OCI-LY1 (cell line): Measurements from ENCODE around the gene MICAL2.

ENCODE experiments used
- H2AFZ ChIP-seq: fragments of 200-600 bp; sonication (generic), shearing (Covaris generic); 2 replicates; pipeline ENCODE4 v1.6.0; 2014; ENCODE audit warnings: antibody characterized with exemption, mild to moderate bottlenecking, low read length
- H3F3A ChIP-seq: fragments of 200-600 bp; sonication (generic), shearing (Covaris generic); 2 replicates; pipeline ENCODE4 v1.6.0; 2014; ENCODE audit warnings: mild to moderate bottlenecking, antibody characterized with exemption, low read length, moderate library complexity; ENCODE audit not compliant: insufficient read depth
- H3K27ac ChIP-seq: fragments of 200-600 bp; sonication (generic); 2 replicates; pipeline ENCODE4 v1.5.1; 2014; ENCODE audit warnings: low read length, mixed run types, mild to moderate bottlenecking, low read depth; ENCODE audit not compliant: poor library complexity, severe bottlenecking
- H3K27me3 ChIP-seq: fragments of 200-600 bp; sonication (generic); 2 replicates; pipeline ENCODE4 v1.6.0; 2014; ENCODE audit warnings: antibody characterized with exemption, mild to moderate bottlenecking, low read length, moderate library complexity; ENCODE audit not compliant: insufficient read depth
- H3K36me3 ChIP-seq: fragments of 200-600 bp; sonication (generic); 2 replicates; pipeline ENCODE4 v1.6.1; 2014; ENCODE audit warnings: mild to moderate bottlenecking, antibody characterized with exemption, low read length, moderate library complexity, mixed read lengths; ENCODE audit not compliant: insufficient read depth
- H3K4me1 ChIP-seq: fragments of 200-600 bp; sonication (generic); 2 replicates; pipeline ENCODE4 v1.5.1; 2014; ENCODE audit warnings: mild to moderate bottlenecking, low read length, moderate library complexity; ENCODE audit not compliant: insufficient read depth, severe bottlenecking
- H3K4me2 ChIP-seq: fragments of 200-600 bp; sonication (generic), shearing (Covaris generic); 2 replicates; pipeline ENCODE4 v1.6.1; 2014; ENCODE audit warnings: low read length
- H3K4me3 ChIP-seq: fragments of 200-600 bp; sonication (generic); 2 replicates; pipeline ENCODE4 v1.5.1; 2014; ENCODE audit warnings: low read length, low read depth, mild to moderate bottlenecking, mixed read lengths; ENCODE audit not compliant: poor library complexity, severe bottlenecking
- H3K79me2 ChIP-seq: fragments of 200-600 bp; shearing (Covaris generic); 2 replicates; pipeline ENCODE4 v1.6.1; 2016; ENCODE audit warnings: mixed run types, low read length, mixed read lengths; ENCODE audit not compliant: insufficient read depth
- H3K9ac ChIP-seq: fragments of 200-600 bp; sonication (generic), shearing (Covaris generic); 2 replicates; pipeline ENCODE4 v1.6.1; 2014; ENCODE audit warnings: mild to moderate bottlenecking, low read length, mixed read lengths
- H3K9me2 ChIP-seq: fragments of 200-600 bp; sonication (generic), shearing (Covaris generic); 2 replicates; pipeline ENCODE4 v1.6.1; 2014; ENCODE audit warnings: low read depth, mild to moderate bottlenecking, low read length, mixed read lengths
- H3K9me3 ChIP-seq: fragments of 200-600 bp; shearing (Covaris generic); 2 replicates; pipeline ENCODE4 v1.6.1; 2014; ENCODE audit warnings: low read length, mixed read lengths
- H4K20me1 ChIP-seq: fragments of 200-600 bp; sonication (generic), shearing (Covaris generic); 2 replicates; pipeline ENCODE4 v1.6.0; 2016; ENCODE audit warnings: mild to moderate bottlenecking, low read length; ENCODE audit not compliant: insufficient read depth
- CTCF ChIP-seq: fragments of 200-600 bp; sonication (generic), shearing (Covaris generic); IDR thresholded peaks from 2 replicates; pipeline ENCODE4 v1.5.1; 2017; ENCODE audit warnings: mild to moderate bottlenecking, antibody characterized with exemption, low read length, moderate library complexity, mixed read lengths
- EZH2 ChIP-seq: fragments of 200-600 bp; sonication (generic), shearing (Covaris generic); IDR thresholded peaks from 2 replicates; pipeline ENCODE4 v1.8.0; 2017; ENCODE audit warnings: borderline replicate concordance, mixed run types, mild to moderate bottlenecking, antibody characterized with exemption, low read length, moderate library complexity, mixed read lengths

MICAL2 gene

DNA sequence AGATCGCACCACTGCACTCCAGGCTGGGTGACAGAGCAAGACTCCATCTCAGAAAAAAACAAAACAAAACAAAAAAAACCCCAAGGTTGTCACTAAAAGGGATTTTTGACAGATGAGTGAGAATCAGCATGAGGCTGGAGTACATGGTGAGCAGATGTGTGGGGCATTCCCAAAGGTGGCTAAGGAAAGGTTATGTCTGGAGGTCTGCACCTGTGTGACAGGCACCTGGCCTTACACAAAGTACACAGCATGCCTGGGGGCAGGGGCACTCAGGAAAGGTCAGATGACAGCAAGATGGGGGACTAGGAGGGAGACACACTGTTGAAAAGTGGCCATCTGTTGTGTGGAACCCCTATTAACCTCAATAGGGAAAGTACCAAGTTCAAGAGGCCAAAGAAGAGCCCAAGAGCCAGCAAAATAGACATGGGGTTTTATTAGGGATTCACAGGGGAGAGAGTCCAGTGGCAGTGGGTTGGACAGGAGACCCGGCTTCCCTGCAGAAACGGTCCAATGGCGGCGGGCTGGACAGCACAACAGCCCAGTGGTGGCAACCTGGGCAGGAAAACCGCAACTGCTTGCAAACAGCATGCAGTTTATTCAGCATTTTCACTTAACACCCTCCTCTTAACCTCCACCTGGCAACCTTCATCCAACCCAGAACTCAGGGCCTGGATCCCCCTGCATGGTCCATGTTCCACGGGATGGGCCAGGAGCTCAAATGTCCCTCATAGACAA, 101.1 kb downstream of the MICAL2 start:
- H3F3A ChIP-seq = no peaks in the 10 kb centered on the region
- H3K4me3 ChIP-seq = no peak overlapping the region
- no peaks in the 10 kb centered on the region for H3K79me2 ChIP-seq
- TF ChIP-seq CTCF (no peak), EZH2 (no peak)
- no peak overlapping the region for H2AFZ ChIP-seq
- no peaks in the 10 kb centered on the region for H4K20me1 ChIP-seq
- no peaks in the 10 kb centered on the region for H3K9me3 ChIP-seq
- no peaks in the 10 kb centered on the region for H3K36me3 ChIP-seq
- no peaks in the 10 kb centered on the region for H3K27me3 ChIP-seq
- no peak overlapping the region for H3K27ac ChIP-seq
- H3K9ac ChIP-seq = no peak overlapping the region
- no peaks in the 10 kb centered on the region for H3K9me2 ChIP-seq
- no peak overlapping the region for H3K4me2 ChIP-seq
- H3K4me1 ChIP-seq = no peaks in the 10 kb centered on the region

- Histone ChIP-seq H3K36me3 (no peaks in the 10 kb centered on the region), H3K9ac (no peak overlapping the region), H3K9me3 (no peaks in the 10 kb centered on the region), H3K79me2 (no peaks in the 10 kb centered on the region), H3F3A (no peaks in the 10 kb centered on the region), H3K27ac (no peak overlapping the region), H3K9me2 (no peaks in the 10 kb centered on the region), H3K4me2 (no peak overlapping the region), H3K27me3 (no peaks in the 10 kb centered on the region), H3K4me3 (no peak overlapping the region), H4K20me1 (no peaks in the 10 kb centered on the region), H2AFZ (no peak overlapping the region), H3K4me1 (no peaks in the 10 kb centered on the region)
- no peak for TF ChIP-seq EZH2
- TF ChIP-seq CTCF = no peak
Observed at GRCh38 chr11:12212174-12212820, 101.9 kb downstream of the MICAL2 start.

DNA sequence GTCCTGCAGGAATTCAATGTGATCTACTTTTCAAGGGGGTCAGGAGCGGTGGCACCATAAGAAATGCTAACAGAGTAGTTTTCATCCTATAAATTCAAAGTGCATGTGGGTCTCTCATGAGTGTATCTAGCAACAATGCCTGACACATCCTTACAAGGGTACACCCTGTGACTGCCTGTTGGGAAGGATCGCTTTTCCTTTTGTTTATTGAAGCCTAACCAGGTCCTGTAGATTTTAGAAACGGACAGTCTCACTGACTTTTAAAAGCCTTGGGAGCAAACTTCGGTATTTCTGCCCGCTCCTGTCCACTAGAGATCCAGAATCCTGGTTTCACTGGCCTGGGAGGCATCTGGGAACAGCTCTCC, 102.4 kb downstream of the MICAL2 start:
- Histone ChIP-seq H3F3A (no peaks in the 10 kb centered on the region), H2AFZ (no peak overlapping the region), H3K4me3 (no peak overlapping the region), H3K4me2 (no peak overlapping the region), H3K9me2 (no peaks in the 10 kb centered on the region), H4K20me1 (no peaks in the 10 kb centered on the region), H3K9ac (no peak overlapping the region), H3K79me2 (no peaks in the 10 kb centered on the region), H3K36me3 (no peaks in the 10 kb centered on the region), H3K27me3 (no peaks in the 10 kb centered on the region), H3K4me1 (no peaks in the 10 kb centered on the region), H3K27ac (no peak overlapping the region), H3K9me3 (no peaks in the 10 kb centered on the region)
- no peak for TF ChIP-seq EZH2
- no peak for TF ChIP-seq CTCF
